Endothelial cell of umbilical vein (primary cell): Measurements from ENCODE around the gene CBX4. TPM values are rescaled to one million over a fixed set of nuclear protein-coding genes. Genes with fewer than 3 reads are reported as not detected.
A peak's percentile ranks its signal among the peaks of the same experiment; 100 is the strongest.
"Not testable (repeated sequence)": the region's sequence is repeated elsewhere in the genome, so short reads cannot be mapped to it uniquely, and the experiment has no call there.

ENCODE experiments used
- BruUV-seq: library from RNA; stranded (reverse); fragments of 400-500 nt; replicated peaks from 2 replicates; lab custom pipeline; 2021; lab: Mats Ljungman, UMichigan
- CTCF ChIA-PET: fragments of 300-600, 350-600 bp; sonication (Branson Sonifier 250); formaldehyde crosslinking; loops from one replicate; lab custom pipeline; 2021; ENCODE audit warnings: antibody characterized with exemption, inconsistent platforms; lab: Charles Lee
- POLR2A ChIA-PET: fragments of 300-600, 350-600 bp; sonication (Branson Sonifier 250); formaldehyde crosslinking; loops from one replicate; lab custom pipeline; 2021; ENCODE audit warnings: antibody characterized with exemption, inconsistent platforms; lab: Charles Lee
- DNase-seq: peaks from one replicate; pipeline ENCODE4 v3.0.0-alpha.2; 2011; ENCODE audit warnings: low read depth, low spot score
- FAIRE-seq: peaks from 2 replicates; lab custom pipeline; 2011; peaks lifted over from hg19 to GRCh38; lab: Jason Lieb, UNC
- H2AFZ ChIP-seq: 2 replicates; pipeline ENCODE4 v1.6.0; 2012; ENCODE audit warnings: low read depth, low read length, control low read depth, inconsistent platforms
- H3K27ac ChIP-seq: 2 replicates; pipeline ENCODE4 v1.5.1; 2011; ENCODE audit warnings: low read depth, mild to moderate bottlenecking, control low read depth, low read length, moderate library complexity; ENCODE audit not compliant: insufficient read depth
- H3K27me3 ChIP-seq, 2 experiments: 2 replicates each; pipeline versions ENCODE4 v1.6.0 to v1.6.1; 2011; ENCODE audit warnings: low read length in 2 of 2, mixed read lengths in 1 of 2; ENCODE audit not compliant: control insufficient read depth in 2 of 2, insufficient read depth in 2 of 2
- H3K36me3 ChIP-seq, 2 experiments: 2 replicates in 1 of 2; 3 replicates in 1 of 2; pipeline ENCODE4 v1.5.1; 2011; ENCODE audit warnings: low read length in 2 of 2, mild to moderate bottlenecking in 1 of 2, moderate library complexity in 1 of 2; ENCODE audit not compliant: control insufficient read depth in 2 of 2, insufficient read depth in 2 of 2; ENCODE audit errors: extremely low read depth in 1 of 2
- H3K4me1 ChIP-seq: 3 replicates; pipeline ENCODE4 v1.5.1; 2011; ENCODE audit warnings: mild to moderate bottlenecking, low read length; ENCODE audit not compliant: control insufficient read depth, insufficient read depth; ENCODE audit errors: extremely low read depth
- H3K4me2 ChIP-seq: 2 replicates; pipeline ENCODE4 v1.6.1; 2011; ENCODE audit warnings: low read length, control low read depth, mixed read lengths; ENCODE audit not compliant: insufficient read depth
- H3K4me3 ChIP-seq, 3 experiments: fragments of 200-600 bp in 1 of 3; sonication (generic), shearing (Covaris generic) in 1 of 3; replicated peaks in 1 of 3; 2 replicates each; pipeline ENCODE4 v1.5.1; 2011 to 2016; ENCODE audit warnings: control low read depth in 3 of 3, low read length in 3 of 3, mild to moderate bottlenecking in 2 of 3, inconsistent platforms in 1 of 3, low read depth in 1 of 3, moderate library complexity in 1 of 3; ENCODE audit not compliant: insufficient read depth in 1 of 3
- H3K79me2 ChIP-seq: 2 replicates; pipeline ENCODE4 v1.6.0; 2012; ENCODE audit warnings: low read length, inconsistent platforms; ENCODE audit not compliant: control insufficient read depth, insufficient read depth
- H3K9ac ChIP-seq: replicated peaks from 2 replicates; pipeline ENCODE3; 2011; ENCODE audit warnings: low read length, control low read depth; ENCODE audit not compliant: insufficient read depth; ENCODE audit errors: extremely low read depth
- H3K9me1 ChIP-seq: replicated peaks from 3 replicates; pipeline ENCODE4 v1.6.0; 2011; ENCODE audit warnings: mild to moderate bottlenecking, low read length; ENCODE audit not compliant: control insufficient read depth, insufficient read depth; ENCODE audit errors: extremely low read depth
- H3K9me3 ChIP-seq: replicated peaks from 2 replicates; pipeline ENCODE4 v1.5.1; 2012; ENCODE audit warnings: low read length, inconsistent platforms; ENCODE audit not compliant: control insufficient read depth, insufficient read depth
- H4K20me1 ChIP-seq: replicated peaks from 2 replicates; pipeline ENCODE3; 2011; ENCODE audit warnings: mild to moderate bottlenecking, low read length; ENCODE audit not compliant: control insufficient read depth, insufficient read depth; ENCODE audit errors: extremely low read depth
- CTCF ChIP-seq, 2 donors: IDR thresholded peaks; 1 replicate in 1 of 2; 2 replicates in 1 of 2; pipeline ENCODE4 v1.5.1; 2011; ENCODE audit warnings: low read length in 2 of 2, mild to moderate bottlenecking in 2 of 2, moderate library complexity in 2 of 2, control low read depth in 1 of 2, inconsistent platforms in 1 of 2, low read depth in 1 of 2; ENCODE audit not compliant: insufficient read depth in 1 of 2; ENCODE audit errors: extremely low read depth in 1 of 2
- EZH2 ChIP-seq: IDR thresholded peaks from 2 replicates; pipeline ENCODE4 v1.6.1; 2012; ENCODE audit warnings: borderline replicate concordance, low read depth, mild to moderate bottlenecking, moderate library complexity, low read length, inconsistent platforms; ENCODE audit not compliant: severe bottlenecking
- FOS ChIP-seq: IDR thresholded peaks from 2 replicates; pipeline ENCODE4 v1.6.1; 2011; ENCODE audit warnings: mild to moderate bottlenecking, low read length, moderate library complexity, borderline replicate concordance; ENCODE audit not compliant: insufficient read depth
- GATA2 ChIP-seq: IDR thresholded peaks from 2 replicates; pipeline ENCODE4 v1.7.0; 2011; ENCODE audit warnings: low read depth, mild to moderate bottlenecking, moderate library complexity, mixed read lengths, low read length; ENCODE audit not compliant: insufficient read length, insufficient read depth
- JUN ChIP-seq: IDR thresholded peaks from 2 replicates; pipeline ENCODE4 v1.6.1; 2011; ENCODE audit warnings: borderline replicate concordance, low read depth; ENCODE audit not compliant: insufficient read length, insufficient read depth
- MAX ChIP-seq: IDR thresholded peaks from 2 replicates; pipeline ENCODE4 v1.6.1; 2011; ENCODE audit not compliant: insufficient read depth, insufficient read length
- MYC ChIP-seq: IDR thresholded peaks from one replicate; pipeline ENCODE4 v1.6.1; 2011; ENCODE audit warnings: mild to moderate bottlenecking, low read depth, low read length
- POLR2A ChIP-seq: IDR thresholded peaks from 2 replicates; pipeline ENCODE4 v1.6.1; 2012; ENCODE audit warnings: low read depth, mild to moderate bottlenecking, control low read depth, low read length
- POLR2AphosphoS5 ChIP-seq: IDR thresholded peaks from 2 replicates; pipeline ENCODE4 v1.6.1; 2012; ENCODE audit warnings: low read depth, mild to moderate bottlenecking, control low read depth, low read length, moderate library complexity; ENCODE audit not compliant: insufficient read depth
- dilution Hi-C: fragments of 300-500 bp; cut with MboI; formaldehyde crosslinking; loops from one replicate; pipeline ENCODE4 v1.15.0; 2019; ENCODE audit warnings: low sequenced_read_pairs; ENCODE audit not compliant: extremely low pct_ligation_motif_present
- intact Hi-C: fragments of 100-400 bp; cut with micrococcal nuclease; formaldehyde crosslinking; loops from one replicate; pipeline ENCODE4 v1.10.0; 2022
- polyA plus RNA-seq, 4 experiments: library from polyadenylated mRNA; depleted of rRNA in 3 of 4; stranded (reverse) in 3 of 4; unstranded in 1 of 4; fragments of >200 nt; gene quantifications; 2 replicates each; pipeline versions ENCODE4 v1.2.1 to v1.2.3, GENCODE V29; 2011 to 2012; ENCODE audit warnings: missing spikeins in 1 of 4
- total RNA-seq: library from RNA; stranded (reverse); gene quantifications from 2 replicates; pipeline ENCODE4 v1.2.3, GENCODE V29; 2021

Gene CBX4
- total and polyA plus RNA-seq, 2 donors (not counting 3 experiments of a cell fraction or from before 2014, with no cell fraction given) = 7.0 to 12.3 TPM

GRCh38 chr17:79854080-79855060, 15.1 kb upstream of the CBX4 start:
- H3K27ac ChIP-seq = no peak overlapping the region
- H3K4me1 ChIP-seq = peaks cover 3% of the 10 kb centered on the region
- POLR2A ChIA-PET = no interaction called here
- H3K4me2 ChIP-seq = no peak overlapping the region
- intact Hi-C loops = no loop called here
- no peak for TF ChIP-seq EZH2
- TF ChIP-seq POLR2A = no peak
- TF ChIP-seq CTCF (IDR thresholded peaks at IDR 0.05; ENCODE audit: extremely low read depth in 1 of 2, insufficient read depth in 1 of 2, low read depth in 1 of 2, low read length in 2 of 2) = no peak
- no peak for TF ChIP-seq MYC
- TF ChIP-seq JUN = no peak
- no peak for TF ChIP-seq FOS
- no peak for TF ChIP-seq MAX
- TF ChIP-seq GATA2 = no peak
- no peak for TF ChIP-seq POLR2AphosphoS5
- no peak overlapping the region for H2AFZ ChIP-seq
- BruUV-seq = no TSS peak
- H3K9me3 ChIP-seq = no peaks in the 10 kb centered on the region
- dilution Hi-C loops = no loop called here
- no peak for FAIRE-seq
- H3K79me2 ChIP-seq = no peaks in the 10 kb centered on the region
- no peak overlapping the region for H3K4me3 ChIP-seq
- no peak overlapping the region for H3K9ac ChIP-seq
- DNase-seq = no peak
- H3K9me1 ChIP-seq = no peaks in the 10 kb centered on the region
- no peaks in the 10 kb centered on the region for H3K27me3 ChIP-seq
- H3K36me3 ChIP-seq = no peaks in the 10 kb centered on the region
- no peaks in the 10 kb centered on the region for H4K20me1 ChIP-seq
- CTCF ChIA-PET = interaction anchor here (0.8 to 3.5 kb wide), 6 partner anchors 10 to 70 kb away, joined by 3 to 26 read pairs (median 4); no protein-coding TSS in a partner anchor

- H3K4me3 ChIP-seq = peak overlapping the region in 1 of 3 experiments; percentile 72
- H3K9me3 ChIP-seq, FAIRE-seq, H3K27me3 ChIP-seq, H3K9me1 ChIP-seq, BruUV-seq, H4K20me1 ChIP-seq, H3K79me2 ChIP-seq, dilution Hi-C loops, H3K36me3 ChIP-seq, H3K27ac ChIP-seq, H3K4me1 ChIP-seq, H3K9ac ChIP-seq, DNase-seq, POLR2A ChIA-PET, intact Hi-C loops: not testable (repeated sequence)
- CTCF ChIA-PET = interaction anchor here (0.7 to 0.8 kb wide), 2 partner anchors 11 to 56 kb away, joined by 3 to 4 read pairs; no protein-coding TSS in a partner anchor
- H2AFZ ChIP-seq = peak overlapping the region; percentile 96
- H3K4me2 ChIP-seq = peak overlapping the region; percentile 90
Measured at GRCh38 chr17:79853168-79853567, 13.9 kb upstream of the CBX4 start.
